H7 (cell line): Measurements from ENCODE around the gene FLT3. TPM values are rescaled to one million over a fixed set of nuclear protein-coding genes. Genes with fewer than 3 reads are reported as not detected.
"Not testable (repeated sequence)": the region's sequence is repeated elsewhere in the genome, so short reads cannot be mapped to it uniquely, and the experiment has no call there.

Experiments
- DNase-seq: peaks from one replicate; pipeline ENCODE4 v3.0.0; 2012
- H3K27me3 ChIP-seq: 2 replicates; pipeline ENCODE4 v1.6.0; 2011; ENCODE audit warnings: mild to moderate bottlenecking, low read length; ENCODE audit not compliant: control insufficient read depth, insufficient read depth
- H3K36me3 ChIP-seq: replicated peaks from 2 replicates; pipeline ENCODE4 v1.5.1; 2011; ENCODE audit warnings: low read length; ENCODE audit not compliant: control insufficient read depth, insufficient read depth
- H3K4me3 ChIP-seq: 2 replicates; pipeline ENCODE4 v1.5.1; 2011; ENCODE audit warnings: low read depth, mild to moderate bottlenecking, control low read depth, low read length, moderate library complexity; ENCODE audit not compliant: insufficient read depth
- total RNA-seq: library from RNA; depleted of rRNA; stranded (reverse); fragments of >200 nt; shearing (Covaris generic); gene quantifications from 2 replicates; pipeline ENCODE4 v1.2.3, GENCODE V29; 2014

The FLT3 gene
- total RNA-seq, 1 experiment from 2014 or later, result 0.03 TPM

GRCh38 chr13:28043224-28043623 lies 57.2 kb downstream of the FLT3 start:
- Histone ChIP-seq H3K27me3 (no peaks in the 10 kb centered on the region; the same call in 1 of the 2 replicates), H3K36me3 (no peaks in the 10 kb centered on the region), H3K4me3 (no peak overlapping the region)
- no peak for DNase-seq

DNA sequence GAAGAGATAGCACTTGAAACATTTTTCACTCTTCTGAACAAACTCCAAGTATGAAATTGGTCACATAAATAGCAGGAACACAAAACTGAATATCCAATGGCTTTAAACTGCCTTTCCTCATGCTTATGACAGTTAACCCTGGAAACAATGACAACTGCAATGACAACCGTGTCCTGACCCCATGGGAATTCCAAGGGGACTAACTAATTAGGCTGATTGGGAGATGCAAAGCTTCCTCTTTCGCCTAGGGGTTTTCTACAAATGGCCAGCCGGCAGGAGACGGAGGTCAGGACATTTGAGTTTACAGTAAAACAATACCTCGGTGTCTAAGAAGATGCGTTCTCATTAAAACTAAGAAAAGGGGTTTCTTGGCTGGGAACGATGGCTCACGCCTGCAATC lies 58.9 kb downstream of the FLT3 start:
- no peaks in the 10 kb centered on the region; the same call in 1 of the 2 replicates for H3K27me3 ChIP-seq
- H3K36me3 ChIP-seq, result no peaks in the 10 kb centered on the region
- H3K4me3 ChIP-seq, result no peak overlapping the region
- no peak for DNase-seq

- no peak for DNase-seq
- H3K4me3 ChIP-seq, result no peak overlapping the region
- H3K36me3 ChIP-seq, result no peaks in the 10 kb centered on the region
- H3K27me3 ChIP-seq, result no peaks in the 10 kb centered on the region; the same call in 1 of the 2 replicates
These were observed 59.3 kb downstream of the FLT3 start for GRCh38 chr13:28041031-28041461.

GRCh38 chr13:28037399-28037798 lies 63.0 kb downstream of the FLT3 start:
- no peaks in the 10 kb centered on the region; the same call in 1 of the 2 replicates for H3K27me3 ChIP-seq
- no peak overlapping the region for H3K4me3 ChIP-seq
- no peak for DNase-seq
- H3K36me3 ChIP-seq, result no peaks in the 10 kb centered on the region

GRCh38 chr13:28035146-28035782 lies 65.1 kb downstream of the FLT3 start:
- Histone ChIP-seq H3K4me3 (no peak overlapping the region), H3K36me3 (no peaks in the 10 kb centered on the region), H3K27me3 (no peaks in the 10 kb centered on the region; the same call in 1 of the 2 replicates)
- DNase-seq, result no peak

DNA sequence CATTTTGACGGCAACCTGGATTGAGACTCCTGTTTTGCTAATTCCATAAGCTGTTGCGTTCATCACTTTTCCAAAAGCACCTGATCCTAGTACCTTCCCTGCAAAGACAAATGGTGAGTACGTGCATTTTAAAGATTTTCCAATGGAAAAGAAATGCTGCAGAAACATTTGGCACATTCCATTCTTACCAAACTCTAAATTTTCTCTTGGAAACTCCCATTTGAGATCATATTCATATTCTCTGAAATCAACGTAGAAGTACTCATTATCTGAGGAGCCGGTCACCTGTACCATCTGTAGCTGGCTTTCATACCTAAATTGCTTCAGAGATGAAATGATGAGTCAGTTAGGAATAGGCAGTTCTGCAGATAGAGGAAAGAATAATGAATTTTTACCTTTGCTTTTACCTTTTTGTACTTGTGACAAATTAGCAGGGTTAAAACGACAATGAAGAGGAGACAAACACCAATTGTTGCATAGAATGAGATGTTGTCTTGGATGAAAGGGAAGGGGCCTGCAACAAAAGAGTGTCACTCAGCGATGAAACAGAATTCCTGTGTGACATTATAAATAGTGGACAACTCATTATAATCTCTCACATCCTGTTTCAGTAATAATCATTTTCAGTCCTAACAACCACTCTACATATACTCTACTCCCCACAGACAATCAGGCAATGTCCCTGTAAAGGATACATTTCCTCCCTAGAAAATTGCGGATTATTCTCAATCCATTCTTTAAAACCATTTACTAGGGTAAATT lies 66.3 kb downstream of the FLT3 start:
- H3K36me3 ChIP-seq, result no peaks in the 10 kb centered on the region

GRCh38 chr13:28032438-28032837 lies 67.9 kb downstream of the FLT3 start:
- H3K36me3 ChIP-seq, H3K27me3 ChIP-seq, H3K4me3 ChIP-seq, DNase-seq: not testable (repeated sequence)

More for the DNA sequence above, 66.3 kb downstream of the FLT3 start:
- Histone ChIP-seq H3K27me3 (no peaks in the 10 kb centered on the region; the same call in 1 of the 2 replicates), H3K4me3 (no peak overlapping the region)
- no peak for DNase-seq

DNA sequence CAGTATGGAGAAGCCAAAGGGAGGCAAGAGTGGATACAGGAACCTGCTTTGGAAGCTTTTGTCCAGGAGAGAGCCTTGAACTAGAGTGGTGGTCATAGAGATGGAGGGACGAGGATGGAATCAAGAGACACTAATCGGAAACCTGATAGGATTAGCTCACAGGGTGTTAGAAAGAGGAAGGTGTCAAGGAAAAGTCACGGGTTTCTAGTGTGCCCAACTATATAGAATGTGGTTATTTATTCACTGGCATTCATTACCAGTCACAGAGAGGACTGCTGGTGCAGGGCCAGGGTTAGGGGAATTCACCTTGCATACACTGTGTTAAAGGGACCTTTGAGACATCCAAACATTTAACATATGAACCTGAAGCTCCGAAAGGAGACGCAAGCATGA lies 68.5 kb downstream of the FLT3 start:
- no peak overlapping the region for H3K4me3 ChIP-seq
- no peaks in the 10 kb centered on the region for H3K36me3 ChIP-seq
- no peak for DNase-seq
- H3K27me3 ChIP-seq, result no peaks in the 10 kb centered on the region

DNA sequence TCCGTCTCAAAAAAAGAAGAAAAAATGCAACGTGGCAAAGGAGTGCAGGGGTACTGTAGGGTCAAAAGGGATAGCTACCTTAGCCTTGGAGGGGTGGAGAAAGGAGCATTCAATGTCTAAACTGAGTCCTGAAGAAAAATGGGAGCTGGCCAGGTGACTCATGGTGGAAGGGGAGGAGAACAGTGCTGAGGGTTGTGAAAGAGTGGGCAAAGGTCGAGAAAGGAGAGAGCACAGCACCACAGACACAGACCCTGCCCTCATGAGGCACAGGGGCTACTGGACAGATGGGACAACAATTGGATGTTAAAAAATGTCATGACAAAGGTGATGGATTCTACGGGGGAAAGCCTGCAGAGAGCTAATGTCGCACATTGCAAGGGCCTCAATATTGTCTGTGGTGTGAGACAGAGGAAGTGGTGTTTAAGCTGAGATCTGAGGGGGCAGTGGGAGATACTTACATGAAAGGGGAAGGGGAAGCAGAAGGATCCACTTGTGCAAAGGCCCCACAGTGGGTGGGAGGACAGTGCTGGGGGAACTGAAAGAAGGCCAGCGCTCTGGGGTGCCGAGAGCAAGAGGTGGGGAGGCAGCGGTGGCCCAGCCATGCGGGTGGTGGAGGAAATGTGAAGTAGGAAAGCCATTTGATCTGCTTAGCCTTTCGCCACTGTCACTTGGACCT lies 69.0 kb downstream of the FLT3 start:
- no peaks in the 10 kb centered on the region for H3K27me3 ChIP-seq
- H3K4me3 ChIP-seq, result no peak overlapping the region
- H3K36me3 ChIP-seq, result no peaks in the 10 kb centered on the region
- DNase-seq, result no peak

DNA sequence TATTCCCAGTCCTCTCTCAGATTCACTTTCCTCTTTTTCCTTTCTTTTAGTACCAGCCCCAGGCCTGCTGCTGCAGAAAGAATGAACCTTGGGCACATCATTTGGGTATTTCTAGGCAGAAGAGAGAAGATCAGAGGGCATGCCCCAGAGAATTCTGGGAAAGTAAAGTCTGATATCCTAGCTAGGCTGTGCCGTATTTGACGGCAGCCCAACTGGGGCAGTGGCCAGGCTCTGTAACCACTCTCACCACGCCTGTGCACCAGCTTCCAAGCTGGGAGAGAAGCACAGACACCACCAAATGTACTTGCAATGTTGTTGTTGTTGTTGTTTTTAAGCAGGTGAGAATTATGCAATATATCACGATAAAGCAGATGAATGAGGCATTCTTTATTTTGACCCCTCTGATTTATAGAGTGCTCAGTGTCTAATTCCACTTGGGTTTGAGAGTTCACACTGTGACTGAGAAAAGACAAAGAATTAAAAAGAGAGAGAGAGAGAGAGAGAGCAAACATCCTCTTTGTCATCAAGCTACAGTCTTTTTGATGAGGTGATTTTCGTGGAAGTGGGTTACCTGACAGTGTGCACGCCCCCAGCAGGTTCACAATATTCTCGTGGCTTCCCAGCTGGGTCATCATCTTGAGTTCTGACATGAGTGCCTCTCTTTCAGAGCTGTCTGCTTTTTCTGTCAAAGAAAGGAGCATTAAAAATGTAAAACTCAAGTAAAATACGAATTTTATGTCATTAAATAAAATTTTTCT lies 72.6 kb downstream of the FLT3 start:
- no peak overlapping the region for H3K4me3 ChIP-seq
- DNase-seq, result no peak
- no peaks in the 10 kb centered on the region for H3K36me3 ChIP-seq
- no peaks in the 10 kb centered on the region for H3K27me3 ChIP-seq

DNA sequence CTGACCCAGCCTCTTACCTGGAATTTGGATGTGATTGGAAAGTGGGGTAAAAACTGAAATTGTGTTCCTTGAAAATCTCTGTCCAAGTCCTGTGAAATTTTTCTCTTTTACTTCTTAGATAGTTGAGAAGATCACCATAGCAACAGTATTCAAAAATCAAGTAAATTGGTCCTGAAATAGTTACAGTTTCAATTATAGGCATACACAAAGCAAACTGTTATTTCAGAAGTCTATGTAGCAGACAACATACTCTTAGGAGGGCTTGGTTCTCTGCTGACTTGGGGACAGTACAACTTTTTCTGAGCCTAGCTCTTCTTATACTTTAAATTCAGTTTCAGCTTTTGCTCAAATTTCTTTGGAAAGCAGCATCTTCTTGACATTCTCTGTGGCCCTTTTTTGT lies 73.3 kb downstream of the FLT3 start:
- Histone ChIP-seq H3K27me3 (no peaks in the 10 kb centered on the region), H3K4me3 (no peak overlapping the region)
- DNase-seq, result no peak

DNA sequence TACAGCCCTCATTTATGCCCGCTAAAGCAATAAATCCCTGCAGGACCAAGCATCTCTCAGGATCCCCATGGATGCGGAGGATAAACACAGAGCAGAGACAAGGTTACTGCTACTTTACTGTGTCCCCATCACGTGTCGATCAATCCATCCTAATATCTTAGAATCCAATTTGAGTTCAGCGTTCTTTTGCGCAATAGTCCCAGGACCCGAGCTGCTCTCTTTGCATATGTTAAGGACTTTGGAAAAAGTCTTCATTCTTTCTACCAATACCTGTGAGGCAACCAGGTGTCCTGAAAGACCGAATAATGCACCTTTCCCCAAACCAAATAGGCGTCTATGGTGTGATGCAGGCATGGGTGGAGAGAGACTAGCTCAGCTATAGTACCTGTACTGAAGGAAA lies 73.9 kb downstream of the FLT3 start:
- H3K4me3 ChIP-seq, result no peak overlapping the region
- no peaks in the 10 kb centered on the region for H3K27me3 ChIP-seq
- DNase-seq, result no peak
- H3K36me3 ChIP-seq, result no peaks in the 10 kb centered on the region

More for the DNA sequence above, 73.3 kb downstream of the FLT3 start:
- no peaks in the 10 kb centered on the region for H3K36me3 ChIP-seq

- peak; percentile 56 for DNase-seq
- H3K36me3 ChIP-seq, result no peaks in the 10 kb centered on the region
- no peak overlapping the region for H3K4me3 ChIP-seq
- no peaks in the 10 kb centered on the region for H3K27me3 ChIP-seq
These were observed 77.4 kb downstream of the FLT3 start for GRCh38 chr13:28022848-28023518.

GRCh38 chr13:28014301-28014700 lies 86.1 kb downstream of the FLT3 start:
- no peaks in the 10 kb centered on the region for H3K36me3 ChIP-seq
- H3K27me3 ChIP-seq, result no peaks in the 10 kb centered on the region
- H3K4me3 ChIP-seq, result no peak overlapping the region
- no peak for DNase-seq
